ENCODE data around the gene FRS3.
"Not testable (repeated sequence)": the region's sequence is repeated elsewhere in the genome, so short reads cannot be mapped to it uniquely, and the experiment has no call there.

The FRS3 gene

GRCh38 chr6:41818271-41819054 is 38.8 kb upstream of the FRS3 start:
- no peak for DNase-seq (ENCODE audit: low read depth)
- TF ChIP-seq CTCF (conservative IDR thresholded peaks at IDR 0.05; ENCODE audit: low read depth, low read length) = no peak
- no peak overlapping the region for H3K4me3 ChIP-seq (ENCODE audit: low read length)

GRCh38 chr6:41815587-41815986 is 35.9 kb upstream of the FRS3 start:
- H3K4me3 ChIP-seq (ENCODE audit: low read length) = no peak overlapping the region
- TF ChIP-seq CTCF (conservative IDR thresholded peaks at IDR 0.05; ENCODE audit: low read depth, low read length) = no peak
- DNase-seq (ENCODE audit: low read depth) = no peak

- TF ChIP-seq CTCF (conservative IDR thresholded peaks at IDR 0.05; ENCODE audit: low read depth, low read length) = no peak
- H3K4me3 ChIP-seq (ENCODE audit: low read length) = no peak overlapping the region
- DNase-seq (ENCODE audit: low read depth) = no peak
Observed at GRCh38 chr6:41814629-41815028, 34.9 kb upstream of the FRS3 start.

GRCh38 chr6:41813956-41814355 is 34.3 kb upstream of the FRS3 start:
- no peak for DNase-seq (ENCODE audit: low read depth)
- no peak for TF ChIP-seq CTCF (conservative IDR thresholded peaks at IDR 0.05; ENCODE audit: low read depth, low read length)
- no peak overlapping the region for H3K4me3 ChIP-seq (ENCODE audit: low read length)

- H3K4me3 ChIP-seq (ENCODE audit: low read length) = no peak overlapping the region
- no peak for TF ChIP-seq CTCF (conservative IDR thresholded peaks at IDR 0.05; ENCODE audit: low read depth, low read length)
- DNase-seq (ENCODE audit: low read depth) = no peak
Observed at GRCh38 chr6:41813469-41813868, 33.8 kb upstream of the FRS3 start.

GRCh38 chr6:41811946-41812345 is 32.2 kb upstream of the FRS3 start:
- H3K4me3 ChIP-seq (ENCODE audit: low read length); DNase-seq (ENCODE audit: low read depth): not testable (repeated sequence)

- no peak for TF ChIP-seq CTCF (conservative IDR thresholded peaks at IDR 0.05; ENCODE audit: low read depth, low read length)
- H3K4me3 ChIP-seq (ENCODE audit: low read length) = no peak overlapping the region
- DNase-seq (ENCODE audit: low read depth) = no peak
Observed at GRCh38 chr6:41811095-41811494, 31.4 kb upstream of the FRS3 start.
